Esophagus muscularis mucosa (tissue), 3 donors: ENCODE results near the gene BRF1.

ENCODE experiments used
- CTCF ChIP-seq, 3 experiments: fragments of 200-600 bp in 2 of 3; fragments of 450-650 bp in 1 of 3; sonication (generic) in 2 of 3; IDR thresholded peaks; one replicate each; pipeline ENCODE4 v1.5.1; 2017 to 2019; ENCODE audit warnings: antibody characterized with exemption in 3 of 3, mild to moderate bottlenecking in 2 of 3, moderate library complexity in 1 of 3
- POLR2A ChIP-seq: fragments of 450-650 bp; IDR thresholded peaks from one replicate; pipeline ENCODE4 v1.6.1; 2017; ENCODE audit warnings: antibody characterized with exemption, moderate library complexity, mild to moderate bottlenecking, low read depth
- POLR2AphosphoS5 ChIP-seq, 2 donors: sonication (generic); formaldehyde crosslinking; IDR thresholded peaks; one replicate each; pipeline ENCODE4 v1.6.1; 2017; ENCODE audit warnings: antibody characterized with exemption in 2 of 2

- no peak for TF ChIP-seq POLR2A
- TF ChIP-seq CTCF (IDR thresholded peaks at IDR 0.05), result no peak
- no peak for TF ChIP-seq POLR2AphosphoS5 (IDR thresholded peaks at IDR 0.05)
Observed at GRCh38 chr14:105286759-105287144, 14.0 kb downstream of the BRF1 start.
